IMR-90 (cell line): Measurements from ENCODE around the gene THRB. TPM values are rescaled to one million over a fixed set of nuclear protein-coding genes. Genes with fewer than 3 reads are reported as not detected.

Experiments
- ATAC-seq: fragments of 200-7000 bp; cut with Tn5 transposase; 2 replicates; pipeline ENCODE4 v1.9.1; 2020; ENCODE audit warnings: low read depth, mild to moderate bottlenecking, moderate library complexity
- BruUV-seq: library from RNA; stranded (reverse); fragments of 400-500 nt; replicated peaks from 2 replicates; lab custom pipeline; 2021; lab: Mats Ljungman, UMichigan
- CTCF ChIA-PET: fragments of 300-600 bp; formaldehyde crosslinking; extraction: SDS; loops from one replicate; lab custom pipeline; 2021; ENCODE audit warnings: antibody characterized with exemption; lab: Yijun Ruan, JAX
- POLR2A ChIA-PET: fragments of 300-600 bp; sonication (Branson Sonifier 250); formaldehyde crosslinking; loops from one replicate; lab custom pipeline; 2022; ENCODE audit warnings: antibody characterized with exemption; ENCODE audit not compliant: unreplicated experiment; lab: Charles Lee
- DNase-seq: peaks from one replicate; pipeline ENCODE4 v3.0.0; 2013
- H2AFZ ChIP-seq: replicated peaks from 2 replicates; pipeline ENCODE3; 2013; ENCODE audit warnings: low read length, mild to moderate bottlenecking; ENCODE audit not compliant: poor library complexity
- H2AK5ac ChIP-seq: 2 replicates; pipeline ENCODE4 v1.6.1; 2013; ENCODE audit warnings: low read depth, low read length, inconsistent platforms
- H2AK9ac ChIP-seq: replicated peaks from 2 replicates; pipeline ENCODE3; 2013; ENCODE audit warnings: mild to moderate bottlenecking, low read depth, low read length, moderate library complexity; ENCODE audit not compliant: poor library complexity
- H2BK120ac ChIP-seq: 2 replicates; pipeline ENCODE4 v1.6.1; 2013; ENCODE audit warnings: low read depth, low read length, inconsistent platforms
- H2BK15ac ChIP-seq: 3 replicates; pipeline ENCODE4 v1.6.1; 2013; ENCODE audit warnings: low read depth, low read length, inconsistent platforms
- H2BK20ac ChIP-seq: 2 replicates; pipeline ENCODE4 v1.6.1; 2013; ENCODE audit warnings: low read depth, mild to moderate bottlenecking, inconsistent platforms, low read length, moderate library complexity
- H2BK5ac ChIP-seq: 2 replicates; pipeline ENCODE4 v1.6.1; 2013; ENCODE audit warnings: mild to moderate bottlenecking, low read depth, low read length, inconsistent platforms; ENCODE audit not compliant: poor library complexity, severe bottlenecking
- H3K14ac ChIP-seq: replicated peaks from 2 replicates; pipeline ENCODE4 v1.6.1; 2013; ENCODE audit warnings: low read depth, low read length, inconsistent platforms
- H3K18ac ChIP-seq: 2 replicates; pipeline ENCODE4 v1.6.1; 2013; ENCODE audit warnings: low read depth, low read length, control low read depth
- H3K23ac ChIP-seq: 2 replicates; pipeline ENCODE4 v1.6.1; 2013; ENCODE audit warnings: low read depth, low read length, inconsistent platforms
- H3K27ac ChIP-seq: 2 replicates; pipeline ENCODE4 v1.5.1; 2013; ENCODE audit warnings: mild to moderate bottlenecking, control low read depth, low read length; ENCODE audit not compliant: insufficient read depth
- H3K27me3 ChIP-seq: 2 replicates; pipeline ENCODE4 v1.6.1; 2013; ENCODE audit warnings: low read length; ENCODE audit not compliant: control insufficient read depth, insufficient read depth
- H3K36me3 ChIP-seq: 2 replicates; pipeline ENCODE4 v1.6.1; 2013; ENCODE audit warnings: low read length, mixed read lengths; ENCODE audit not compliant: control insufficient read depth, insufficient read depth
- H3K4ac ChIP-seq: 2 replicates; pipeline ENCODE4 v1.6.1; 2013; ENCODE audit warnings: low read depth, low read length, inconsistent platforms
- H3K4me1 ChIP-seq: 2 replicates; pipeline ENCODE4 v1.6.1; 2013; ENCODE audit warnings: low read length, mixed read lengths; ENCODE audit not compliant: control insufficient read depth, insufficient read depth
- H3K4me2 ChIP-seq: 2 replicates; pipeline ENCODE4 v1.6.1; 2013; ENCODE audit warnings: low read depth, mild to moderate bottlenecking, control low read depth, low read length, moderate library complexity
- H3K4me3 ChIP-seq: 2 replicates; pipeline ENCODE4 v1.5.1; 2013; ENCODE audit warnings: low read depth, mild to moderate bottlenecking, control low read depth, low read length, moderate library complexity; ENCODE audit not compliant: insufficient read depth
- H3K56ac ChIP-seq: 2 replicates; pipeline ENCODE4 v1.6.1; 2013; ENCODE audit warnings: low read length, inconsistent platforms; ENCODE audit not compliant: insufficient read depth; ENCODE audit errors: extremely low read depth
- H3K79me1 ChIP-seq, 2 experiments: 2 replicates each; pipeline ENCODE4 v1.6.1; 2013; ENCODE audit warnings: low read length in 2 of 2, inconsistent platforms in 1 of 2, low read depth in 1 of 2
- H3K9ac ChIP-seq: 2 replicates; pipeline ENCODE4 v1.6.1; 2013; ENCODE audit warnings: low read depth, low read length, control low read depth
- H3K9me1 ChIP-seq: 2 replicates; pipeline ENCODE4 v1.6.1; 2013; ENCODE audit warnings: low read length, inconsistent platforms; ENCODE audit not compliant: insufficient read depth
- H3K9me3 ChIP-seq: 2 replicates; pipeline ENCODE4 v1.6.1; 2013; ENCODE audit warnings: low read length; ENCODE audit not compliant: control insufficient read depth, insufficient read depth
- H4K20me1 ChIP-seq: 2 replicates; pipeline ENCODE4 v1.6.1; 2013; ENCODE audit warnings: low read length, inconsistent platforms; ENCODE audit not compliant: insufficient read depth
- H4K5ac ChIP-seq: 2 replicates; pipeline ENCODE4 v1.6.1; 2013; ENCODE audit warnings: mild to moderate bottlenecking, low read depth, low read length, control low read depth
- H4K8ac ChIP-seq, 2 experiments: 2 replicates each; pipeline ENCODE4 v1.6.1; 2013; ENCODE audit warnings: low read depth in 2 of 2, low read length in 2 of 2, control low read depth in 1 of 2, inconsistent platforms in 1 of 2
- H4K91ac ChIP-seq: 2 replicates; pipeline ENCODE4 v1.6.1; 2013; ENCODE audit warnings: low read depth, low read length, inconsistent platforms; ENCODE audit not compliant: insufficient read depth
- BHLHE40 ChIP-seq: fragments of 150-350 bp; IDR thresholded peaks from 2 replicates; pipeline ENCODE4 v1.6.1; 2016; ENCODE audit warnings: mild to moderate bottlenecking, low read depth, low read length
- CEBPB ChIP-seq: IDR thresholded peaks from 2 replicates; pipeline ENCODE4 v1.6.1; 2012; ENCODE audit warnings: low read depth, low read length, improper control_type of control experiment
- CHD1 ChIP-seq: IDR thresholded peaks from 2 replicates; pipeline ENCODE4 v1.6.1; 2012; ENCODE audit warnings: low read depth, low read length, improper control_type of control experiment
- ELK1 ChIP-seq: fragments of 150-350 bp; IDR thresholded peaks from 2 replicates; pipeline ENCODE4 v1.6.1; 2016; ENCODE audit warnings: low read depth, mild to moderate bottlenecking, low read length, moderate library complexity, borderline replicate concordance
- FOS ChIP-seq: fragments of 150-350 bp; IDR thresholded peaks from 2 replicates; pipeline ENCODE4 v1.6.1; 2016; ENCODE audit warnings: low read depth, low read length
- MAFK ChIP-seq: IDR thresholded peaks from 2 replicates; pipeline ENCODE4 v1.6.1; 2012; ENCODE audit warnings: low read depth, low read length, improper control_type of control experiment
- MAZ ChIP-seq: IDR thresholded peaks from 2 replicates; pipeline ENCODE4 v1.6.1; 2012; ENCODE audit warnings: low read depth, mild to moderate bottlenecking, low read length, improper control_type of control experiment, moderate library complexity, borderline replicate concordance
- MXI1 ChIP-seq: IDR thresholded peaks from 2 replicates; pipeline ENCODE4 v1.6.1; 2012; ENCODE audit warnings: low read depth, mild to moderate bottlenecking, low read length, moderate library complexity, borderline replicate concordance
- NFE2L2 ChIP-seq: fragments of 150-350 bp; IDR thresholded peaks from 2 replicates; pipeline ENCODE4 v1.6.1; 2016; ENCODE audit warnings: low read depth, mild to moderate bottlenecking, low read length
- POLR2A ChIP-seq: IDR thresholded peaks from 2 replicates; pipeline ENCODE4 v1.6.1; 2012; ENCODE audit warnings: mild to moderate bottlenecking, low read depth, low read length
- RAD21 ChIP-seq: IDR thresholded peaks from 2 replicates; pipeline ENCODE4 v1.6.1; 2012; ENCODE audit warnings: low read length, improper control_type of control experiment
- RCOR1 ChIP-seq: IDR thresholded peaks from 2 replicates; pipeline ENCODE4 v1.6.1; 2012; ENCODE audit warnings: mild to moderate bottlenecking, low read length, improper control_type of control experiment; ENCODE audit not compliant: insufficient replicate concordance
- RFX5 ChIP-seq: IDR thresholded peaks from 2 replicates; pipeline ENCODE4 v1.8.0; 2012; ENCODE audit warnings: low read depth, mild to moderate bottlenecking, low read length, moderate library complexity
- SMC3 ChIP-seq: fragments of 150-350 bp; IDR thresholded peaks from 2 replicates; pipeline ENCODE4 v1.6.1; 2016; ENCODE audit warnings: low read depth, mild to moderate bottlenecking, antibody characterized with exemption, low read length, moderate library complexity
- WGBS, 2 experiments: methylation state at CpG; one replicate each; pipeline versions ENCODE4 v1.1.5 to v1.1.7; 2013; ENCODE audit warnings: missing lambda C conversion rate in 2 of 2; ENCODE audit not compliant: insufficient read length in 1 of 2; ENCODE audit errors: extremely low coverage in 2 of 2; 5-methylcytosine and 5-hydroxymethylcytosine counted together
- dilution Hi-C: fragments of 300-500 bp; cut with HindIII; formaldehyde crosslinking; loops from one replicate; pipeline ENCODE4 v1.14.3; 2018; ENCODE audit warnings: low sequenced_read_pairs; ENCODE audit not compliant: unreplicated experiment
- in situ Hi-C: fragments of 300-500 bp; cut with MboI; formaldehyde crosslinking; loops from 3 replicates; pipeline ENCODE4 v1.14.3; 2019; ENCODE audit warnings: low sequenced_read_pairs, inconsistent platforms, mixed read lengths
- intact Hi-C: fragments of 100-400 bp; cut with micrococcal nuclease; formaldehyde crosslinking; loops from 2 replicates; pipeline ENCODE4 v1.10.0; 2022
- polyA plus RNA-seq, 3 experiments: library from polyadenylated mRNA; depleted of rRNA; stranded (reverse); fragments of >200 nt; gene quantifications; 2 replicates each; pipeline ENCODE4 v1.2.3, GENCODE V29; 2012; ENCODE audit warnings: low replicate concordance in 1 of 3
- total RNA-seq: library from RNA; depleted of rRNA; stranded (reverse); fragments of >200 nt; gene quantifications from 2 replicates; pipeline ENCODE4 v1.2.3, GENCODE V29; 2012

Gene THRB
- total and polyA plus RNA-seq, 2 of the 4 experiments (the other 2 are of a cell fraction): under 0.01 TPM; not detected in 1

- no peak for TF ChIP-seq CEBPB
Measured at GRCh38 chr3:24137958-24138875, 356.4 kb downstream of the THRB start (continued).

GRCh38 chr3:24137334-24137733 lies 357.3 kb downstream of the THRB start:
- Histone ChIP-seq H3K23ac (no peak overlapping the region), H3K14ac (no peak overlapping the region), H2BK20ac (no peak overlapping the region), H3K9ac (no peak overlapping the region), H2AFZ (no peak overlapping the region), H3K27me3 (no peaks in the 10 kb centered on the region), H3K79me1 (no peaks in the 10 kb centered on the region), H4K5ac (no peak overlapping the region), H3K4ac (peak overlapping the region; percentile 13; the same call in 1 of the 2 replicates), H2AK9ac (no peak overlapping the region), H3K4me2 (no peak overlapping the region), H4K20me1 (no peaks in the 10 kb centered on the region), H3K27ac (no peak overlapping the region), H4K8ac (no peak overlapping the region), H4K91ac (no peak overlapping the region), H2AK5ac (0 out of 2 replicates have a peak overlapping the region, but pooled peaks have one; percentile 33), H3K36me3 (no peaks in the 10 kb centered on the region), H3K9me3 (no peaks in the 10 kb centered on the region), H2BK15ac (no peak overlapping the region), H2BK120ac (no peak overlapping the region), H3K4me1 (no peaks in the 10 kb centered on the region), H3K4me3 (no peak overlapping the region), H3K9me1 (no peaks in the 10 kb centered on the region), H2BK5ac (no peak overlapping the region), H3K18ac (no peak overlapping the region), H3K56ac (no peak overlapping the region)
- DNase-seq (no peak), ATAC-seq (no peak)
- whole genome bisulfite sequencing, 2 experiments: 100% methylated on average over 1 of the region's 3 CpGs; no CpG with 5 or more reads in 1 of the 2 experiments
- BruUV-seq: no TSS peak
- in situ Hi-C loops (no loop called here), dilution Hi-C loops (no loop called here), intact Hi-C loops (no loop called here)
- ChIA-PET CTCF (interaction anchor here (1.0 kb wide), 1 partner anchor 12 kb away, joined by 4 read pairs; no protein-coding TSS in a partner anchor), POLR2A (no interaction called here)
- TF ChIP-seq CHD1 (no peak), BHLHE40 (no peak), RFX5 (no peak), MAFK (no peak), POLR2A (no peak), MXI1 (no peak), ELK1 (no peak), SMC3 (no peak), RCOR1 (no peak), FOS (no peak), RAD21 (no peak), MAZ (no peak), NFE2L2 (no peak)
